ENCODE measurements around the gene LYZ.

DNA sequence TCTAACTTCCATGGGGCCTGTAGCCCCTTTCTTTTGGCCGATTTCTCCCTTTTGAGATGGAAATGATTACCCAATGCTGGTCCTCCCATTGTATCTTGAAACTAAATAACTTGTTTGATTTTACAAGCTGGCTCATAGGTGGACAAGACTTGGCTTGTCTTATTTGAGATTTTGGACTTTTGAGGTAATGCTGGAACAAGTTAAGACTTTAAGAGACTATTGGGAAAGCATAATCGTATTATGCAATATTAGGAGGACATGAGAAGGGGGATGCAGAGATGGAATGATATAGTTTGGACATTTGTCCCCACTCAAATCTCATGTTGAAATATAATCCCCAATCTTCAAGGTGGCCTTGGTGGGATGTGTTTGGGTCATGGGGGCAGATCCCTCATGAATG lies 49.2 kb upstream of the LYZ start:
- TF ChIP-seq, protein P1, sequence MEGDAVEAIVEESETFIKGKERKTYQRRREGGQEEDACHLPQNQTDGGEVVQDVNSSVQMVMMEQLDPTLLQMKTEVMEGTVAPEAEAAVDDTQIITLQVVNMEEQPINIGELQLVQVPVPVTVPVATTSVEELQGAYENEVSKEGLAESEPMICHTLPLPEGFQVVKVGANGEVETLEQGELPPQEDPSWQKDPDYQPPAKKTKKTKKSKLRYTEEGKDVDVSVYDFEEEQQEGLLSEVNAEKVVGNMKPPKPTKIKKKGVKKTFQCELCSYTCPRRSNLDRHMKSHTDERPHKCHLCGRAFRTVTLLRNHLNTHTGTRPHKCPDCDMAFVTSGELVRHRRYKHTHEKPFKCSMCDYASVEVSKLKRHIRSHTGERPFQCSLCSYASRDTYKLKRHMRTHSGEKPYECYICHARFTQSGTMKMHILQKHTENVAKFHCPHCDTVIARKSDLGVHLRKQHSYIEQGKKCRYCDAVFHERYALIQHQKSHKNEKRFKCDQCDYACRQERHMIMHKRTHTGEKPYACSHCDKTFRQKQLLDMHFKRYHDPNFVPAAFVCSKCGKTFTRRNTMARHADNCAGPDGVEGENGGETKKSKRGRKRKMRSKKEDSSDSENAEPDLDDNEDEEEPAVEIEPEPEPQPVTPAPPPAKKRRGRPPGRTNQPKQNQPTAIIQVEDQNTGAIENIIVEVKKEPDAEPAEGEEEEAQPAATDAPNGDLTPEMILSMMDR (IDR thresholded peaks at IDR 0.05) = no peak
- no peak for TF ChIP-seq POLR2A (IDR thresholded peaks at IDR 0.05)

Measured in body of pancreas (tissue), 4 donors.